HG02840 (cell line): ENCODE data around the gene PSPC1.

Experiments used
- ATAC-seq: cut with Tn5 transposase; IDR thresholded peaks from one replicate; pipeline ENCODE4 v1.9.1; 2021; ENCODE audit warnings: mild to moderate bottlenecking, moderate library complexity, moderate number of reproducible peaks; ENCODE audit not compliant: unreplicated experiment, low FRiP score

Gene PSPC1

DNA sequence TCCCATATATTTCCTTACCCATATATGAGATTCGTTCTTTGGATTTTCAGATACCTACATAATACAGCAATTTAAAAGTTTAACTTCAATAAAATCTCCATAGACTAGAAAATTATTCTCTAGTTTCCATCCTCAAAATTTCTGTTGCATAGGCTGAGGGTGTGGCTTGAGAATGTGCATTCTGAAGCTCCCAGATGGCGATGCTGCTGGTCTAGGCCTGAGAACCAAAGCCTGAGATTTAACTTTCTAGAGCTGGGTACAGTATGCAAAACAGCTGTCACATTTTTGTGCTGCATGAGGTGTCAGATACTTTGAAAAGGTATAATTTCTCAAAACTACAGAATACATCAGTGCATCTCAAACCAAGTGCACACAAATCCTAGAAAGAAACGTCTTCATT is 106.6 kb downstream of the PSPC1 start:
- no peak for ATAC-seq

DNA sequence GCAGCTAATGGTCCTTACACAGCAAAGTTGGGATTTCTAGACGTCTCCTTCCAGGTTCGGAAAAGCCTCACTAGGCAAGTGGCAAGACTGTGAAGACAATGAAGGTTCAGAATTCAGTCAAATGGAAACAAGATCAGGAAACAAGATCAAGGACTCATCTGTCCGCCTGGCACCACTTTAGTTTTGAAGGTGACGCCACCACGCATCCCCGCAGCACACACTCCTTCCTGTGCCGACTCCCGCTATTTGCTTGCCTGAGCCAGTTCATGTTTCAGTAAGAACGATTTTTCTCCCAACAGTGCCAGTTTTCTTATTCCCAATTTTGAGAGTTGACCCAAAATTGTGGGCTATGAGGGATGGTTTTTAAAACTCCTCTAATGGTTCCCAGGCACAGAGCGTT is 107.8 kb downstream of the PSPC1 start:
- no peak for ATAC-seq

DNA sequence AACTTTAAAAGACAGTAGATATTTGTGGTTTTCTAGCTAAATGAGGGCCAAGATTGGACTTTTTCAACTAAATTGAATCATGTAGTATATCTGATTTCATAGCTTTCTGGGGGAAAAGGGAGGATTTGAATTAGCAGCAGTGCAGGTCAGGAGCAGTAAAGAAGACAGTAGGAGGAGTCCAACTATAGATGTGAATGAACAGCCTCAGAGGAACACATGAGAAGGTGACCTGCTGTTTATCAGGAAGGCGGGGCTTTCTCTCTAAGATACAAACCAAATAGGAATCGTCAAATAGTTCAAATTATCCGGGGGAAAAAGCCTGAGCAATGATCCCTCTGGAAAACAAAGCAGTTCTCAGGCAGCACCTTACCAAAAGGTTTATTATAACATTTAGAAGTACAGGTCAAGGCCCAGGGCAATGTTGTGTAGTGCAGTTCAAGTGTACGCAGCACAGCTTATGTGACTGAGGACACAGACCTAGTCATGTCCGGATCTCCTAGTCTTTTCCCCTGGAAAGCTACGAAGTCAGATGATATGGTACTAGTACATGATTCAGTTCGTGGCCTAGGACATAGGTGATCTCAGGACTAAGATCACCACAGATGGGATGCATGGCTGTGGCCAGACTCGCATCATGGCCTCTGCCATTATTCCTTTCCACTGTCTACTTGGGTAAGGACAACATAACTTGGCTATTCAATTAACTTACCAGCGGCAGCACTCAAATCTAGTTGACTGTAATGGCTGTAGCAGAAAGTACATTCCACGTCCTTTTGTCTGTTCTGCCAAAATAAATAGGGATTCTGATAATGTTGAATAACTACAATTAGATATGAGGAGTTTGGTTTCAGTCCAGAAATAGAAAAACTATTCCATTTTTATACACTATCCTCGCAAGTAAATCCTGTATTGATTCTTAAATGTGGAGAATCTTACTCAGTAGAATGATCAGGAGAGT is 109.0 kb downstream of the PSPC1 start:
- ATAC-seq, result no peak

DNA sequence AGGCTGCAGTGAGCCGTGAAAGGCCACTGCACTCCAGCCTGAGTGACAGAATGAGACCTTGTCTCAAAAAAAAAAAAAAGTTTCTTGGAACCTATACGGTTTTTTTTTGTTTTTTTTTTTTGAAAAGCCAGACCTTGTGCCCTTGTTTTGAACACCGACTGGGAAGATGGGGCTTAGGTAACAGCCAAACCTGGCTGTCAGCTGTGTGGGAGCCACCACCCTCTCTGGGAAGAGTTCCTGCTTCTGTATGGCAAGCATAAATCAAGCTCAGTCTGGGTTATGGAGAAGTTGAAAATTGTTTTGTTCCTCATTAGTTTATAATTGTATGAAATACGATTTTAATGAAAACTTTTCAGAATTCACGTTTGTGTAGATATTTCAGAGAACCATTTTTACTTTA is 109.8 kb downstream of the PSPC1 start:
- no peak for ATAC-seq

DNA sequence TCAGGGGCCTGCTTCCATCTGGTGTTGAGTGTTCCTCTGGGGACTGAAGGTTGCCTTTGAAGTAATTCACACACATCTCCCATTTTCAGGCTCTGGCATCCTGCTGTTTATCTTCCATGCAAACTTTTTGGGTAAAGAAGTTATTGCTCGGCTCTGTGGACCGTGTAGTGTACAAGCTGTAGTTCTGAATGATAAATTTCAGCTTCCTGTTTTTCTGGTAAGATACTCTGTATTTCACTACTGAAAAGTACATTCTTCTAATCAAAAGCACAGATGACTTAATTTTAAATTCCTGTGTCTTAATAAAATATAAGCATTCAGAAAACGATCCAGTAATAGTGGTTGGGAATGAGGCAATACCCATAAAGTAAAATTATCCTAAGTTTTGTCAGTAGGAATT is 112.6 kb downstream of the PSPC1 start:
- ATAC-seq, result no peak

DNA sequence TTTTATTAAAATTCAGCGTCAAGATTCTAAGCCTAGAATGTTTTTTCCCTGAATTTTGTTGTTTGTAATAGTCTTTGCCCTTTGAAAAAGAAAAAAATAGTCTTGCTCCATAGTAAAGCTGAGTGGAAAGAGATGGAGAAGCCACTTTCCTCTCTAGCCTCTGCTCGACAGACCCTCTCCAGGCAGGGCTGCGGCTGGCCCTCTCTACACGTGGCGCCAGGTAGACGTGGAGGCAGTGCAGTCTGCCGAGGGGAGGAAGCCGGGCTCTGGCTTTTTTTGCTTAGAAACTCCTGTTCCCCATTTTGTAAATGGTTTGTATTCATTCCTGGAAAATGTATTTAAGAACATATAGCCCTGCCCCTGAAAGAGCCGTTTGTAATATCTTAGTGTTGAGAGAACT is 114.0 kb downstream of the PSPC1 start:
- no peak for ATAC-seq

DNA sequence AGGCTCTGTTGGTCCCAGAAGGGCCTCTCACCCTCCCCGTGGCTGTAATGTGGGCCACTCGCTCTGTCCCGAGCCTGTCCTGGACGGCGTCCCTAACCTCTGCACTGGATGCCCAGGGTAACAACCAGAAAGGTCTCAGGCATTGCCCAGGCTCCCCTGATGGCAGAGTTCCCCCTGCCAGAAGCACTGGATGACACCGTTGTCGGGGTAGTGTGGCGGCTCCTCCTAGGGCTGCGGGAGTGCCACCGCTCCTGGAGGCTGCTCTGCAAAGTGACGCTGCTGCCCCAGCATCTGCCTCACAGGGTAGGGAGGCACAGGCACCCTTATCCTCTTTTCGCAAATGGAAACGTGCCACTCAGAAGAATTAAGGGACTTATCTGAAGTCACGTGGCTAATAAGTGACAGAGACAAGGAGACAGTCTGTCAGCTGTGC is 117.3 kb downstream of the PSPC1 start:
- no peak for ATAC-seq

DNA sequence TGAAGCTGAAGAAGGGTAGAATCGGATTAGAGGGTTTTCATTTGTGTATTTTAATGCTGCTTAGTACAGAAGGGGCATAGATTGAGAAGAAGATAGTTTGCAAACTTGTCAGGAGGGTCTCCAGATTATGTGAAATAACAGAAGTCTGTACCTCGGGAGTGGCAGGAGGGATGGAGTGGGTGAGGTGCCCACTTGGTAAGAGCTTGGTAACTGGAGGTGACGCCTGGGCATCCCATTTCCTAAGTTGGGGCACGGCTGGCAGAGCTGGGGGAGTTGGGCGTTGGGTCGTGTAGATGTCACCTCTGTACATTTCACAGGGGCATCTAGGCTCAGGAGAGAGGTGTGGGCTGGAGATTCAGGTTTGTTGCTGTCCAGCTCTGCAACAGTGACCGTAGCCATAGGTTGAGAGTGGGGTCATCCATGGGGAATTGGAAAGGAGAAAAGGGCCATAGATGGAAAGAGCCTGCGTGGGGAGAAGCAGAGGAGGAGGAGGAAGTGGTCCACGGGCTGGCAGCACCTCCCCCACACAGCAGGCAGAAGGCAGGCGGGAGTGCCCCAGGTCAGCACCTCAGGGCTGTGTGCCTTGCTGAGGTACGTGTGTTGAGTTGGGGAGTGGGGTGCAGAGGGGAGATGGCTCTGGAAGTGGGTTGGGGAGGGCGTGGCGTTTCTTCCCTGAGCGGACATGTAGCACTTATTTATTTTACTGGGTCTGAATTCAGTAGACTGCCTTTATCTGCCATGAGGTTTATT is 118.1 kb downstream of the PSPC1 start:
- no peak for ATAC-seq

DNA sequence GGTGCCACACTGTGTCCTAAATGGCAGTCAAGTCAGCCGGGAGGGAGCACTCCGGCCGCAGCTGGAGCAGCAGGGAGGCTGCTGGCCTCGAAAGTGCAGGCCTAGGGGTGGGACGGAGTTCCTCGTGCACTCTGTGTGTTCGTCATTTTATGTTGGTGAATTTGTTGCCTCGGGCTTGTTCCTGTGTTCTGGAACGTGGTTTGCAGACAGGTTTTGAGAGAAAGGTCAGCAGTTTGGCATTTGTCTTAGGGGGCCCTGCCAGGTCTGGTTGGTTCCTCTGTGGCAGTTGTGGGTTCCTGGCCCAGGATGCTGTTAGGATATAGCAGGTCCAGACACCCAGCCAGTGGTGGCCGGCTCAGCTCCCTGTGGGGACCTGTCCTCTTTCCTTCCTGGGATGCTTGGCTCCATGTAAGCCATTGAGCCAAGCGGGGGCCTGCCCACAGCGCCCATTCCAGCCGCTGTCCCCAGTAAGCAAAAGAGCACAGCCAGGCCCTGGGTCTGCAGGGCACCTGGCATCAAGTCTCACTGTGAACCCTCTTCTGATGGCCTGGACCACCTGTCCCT is 119.2 kb downstream of the PSPC1 start:
- no peak for ATAC-seq

DNA sequence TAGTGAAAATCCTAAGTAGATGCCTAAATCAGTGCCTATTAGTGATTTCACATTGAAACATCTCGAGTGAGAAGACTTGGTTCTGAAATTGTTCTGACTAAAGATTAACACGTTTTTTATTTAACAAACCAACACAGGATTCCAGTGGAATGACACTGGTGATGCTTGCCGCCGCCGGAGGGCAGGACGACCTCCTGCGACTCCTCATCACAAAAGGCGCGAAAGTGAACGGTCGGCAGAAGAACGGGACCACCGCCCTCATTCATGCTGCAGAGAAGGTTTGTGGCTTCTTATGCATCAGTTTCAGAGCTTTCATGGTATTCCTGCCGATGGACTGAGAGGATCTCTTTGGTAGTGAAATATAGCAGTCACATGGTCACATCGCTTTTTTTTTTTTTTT is 121.2 kb downstream of the PSPC1 start:
- no peak for ATAC-seq

DNA sequence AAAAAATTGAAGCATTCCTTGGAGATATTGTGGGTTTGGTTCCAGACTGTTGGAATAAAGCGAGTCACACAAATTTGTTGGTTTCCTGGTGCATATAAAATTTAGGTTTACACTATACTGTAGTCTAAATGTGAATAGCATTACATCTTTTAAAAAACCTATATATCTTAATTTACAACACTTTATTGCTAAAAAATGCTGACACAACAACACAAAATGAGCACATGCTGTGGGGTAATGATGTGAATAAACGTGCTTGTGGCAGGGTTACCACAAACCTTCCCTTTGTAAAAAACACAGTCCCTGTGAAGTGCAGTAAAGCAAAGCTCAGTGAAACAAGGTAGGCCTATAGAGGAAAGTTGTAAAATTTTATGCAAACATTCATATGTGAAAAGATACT is 121.6 kb downstream of the PSPC1 start:
- ATAC-seq, result no peak

DNA sequence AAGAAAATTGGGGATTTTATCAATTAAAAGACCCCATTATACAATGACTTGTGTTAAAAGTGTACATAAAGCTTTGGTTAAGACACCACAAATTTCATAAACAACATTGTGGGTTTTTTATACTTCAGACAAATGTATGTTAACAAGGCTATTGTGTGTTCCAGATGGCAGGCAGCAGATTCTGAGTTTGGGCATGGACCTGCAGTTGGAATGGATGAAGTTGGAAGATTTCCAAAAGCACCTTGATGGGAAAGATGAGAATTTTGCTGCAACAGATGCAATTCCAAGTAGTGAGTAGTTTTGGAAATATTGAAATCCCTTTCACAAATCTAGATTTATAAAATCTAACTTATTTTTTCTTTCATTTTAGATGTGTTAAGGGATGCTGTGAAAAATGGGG is 123.9 kb downstream of the PSPC1 start:
- ATAC-seq, result no peak

DNA sequence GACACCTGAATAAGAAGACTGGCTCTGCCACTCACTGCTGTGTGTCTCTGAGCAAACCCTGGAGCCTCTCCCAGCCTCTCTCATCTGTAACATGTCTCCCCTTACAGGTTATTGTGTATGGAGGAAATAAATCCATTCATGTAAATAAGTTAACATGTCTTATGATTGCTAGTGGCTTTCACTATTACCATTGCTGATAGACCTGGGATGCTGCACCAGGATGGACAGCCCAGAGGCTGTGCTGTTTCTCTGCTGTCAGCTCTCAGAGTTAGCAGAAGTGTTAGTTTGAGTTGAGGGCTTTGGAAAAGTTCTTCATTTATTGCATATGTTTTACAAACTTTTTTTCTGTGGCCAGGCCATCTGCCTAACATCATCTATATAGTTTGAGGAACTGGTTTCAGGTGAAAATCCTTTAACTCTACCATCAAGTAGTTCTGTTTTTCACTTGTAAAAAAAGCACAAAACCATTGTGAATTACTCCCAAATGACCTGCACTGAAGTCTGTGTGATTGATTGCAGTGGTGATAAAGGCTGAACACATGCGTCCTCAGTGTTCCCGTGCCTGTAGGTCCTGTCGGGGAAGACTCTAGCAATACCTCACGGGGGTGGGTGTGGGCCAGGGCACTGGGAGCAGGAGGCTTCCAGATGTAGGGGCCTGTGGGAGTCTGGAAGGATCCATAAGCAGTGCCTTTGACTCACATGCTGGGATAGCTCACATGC is 124.7 kb downstream of the PSPC1 start:
- no peak for ATAC-seq
